ENCODE results near the gene HACD1. TPM values are rescaled to one million over a fixed set of nuclear protein-coding genes. Genes with fewer than 3 reads are reported as not detected.

The HACD1 gene
- total RNA-seq (23.1 and 37.7 TPM in 2 replicates), polyA plus RNA-seq (29.6 and 53.4 TPM in 2 replicates), polyA minus RNA-seq (ENCODE audit: low replicate concordance) (7.6 and 7.7 TPM in 2 replicates)
- 37.6 and 60.0 TPM in 2 replicates for polyA plus RNA-seq (2012)

DNA sequence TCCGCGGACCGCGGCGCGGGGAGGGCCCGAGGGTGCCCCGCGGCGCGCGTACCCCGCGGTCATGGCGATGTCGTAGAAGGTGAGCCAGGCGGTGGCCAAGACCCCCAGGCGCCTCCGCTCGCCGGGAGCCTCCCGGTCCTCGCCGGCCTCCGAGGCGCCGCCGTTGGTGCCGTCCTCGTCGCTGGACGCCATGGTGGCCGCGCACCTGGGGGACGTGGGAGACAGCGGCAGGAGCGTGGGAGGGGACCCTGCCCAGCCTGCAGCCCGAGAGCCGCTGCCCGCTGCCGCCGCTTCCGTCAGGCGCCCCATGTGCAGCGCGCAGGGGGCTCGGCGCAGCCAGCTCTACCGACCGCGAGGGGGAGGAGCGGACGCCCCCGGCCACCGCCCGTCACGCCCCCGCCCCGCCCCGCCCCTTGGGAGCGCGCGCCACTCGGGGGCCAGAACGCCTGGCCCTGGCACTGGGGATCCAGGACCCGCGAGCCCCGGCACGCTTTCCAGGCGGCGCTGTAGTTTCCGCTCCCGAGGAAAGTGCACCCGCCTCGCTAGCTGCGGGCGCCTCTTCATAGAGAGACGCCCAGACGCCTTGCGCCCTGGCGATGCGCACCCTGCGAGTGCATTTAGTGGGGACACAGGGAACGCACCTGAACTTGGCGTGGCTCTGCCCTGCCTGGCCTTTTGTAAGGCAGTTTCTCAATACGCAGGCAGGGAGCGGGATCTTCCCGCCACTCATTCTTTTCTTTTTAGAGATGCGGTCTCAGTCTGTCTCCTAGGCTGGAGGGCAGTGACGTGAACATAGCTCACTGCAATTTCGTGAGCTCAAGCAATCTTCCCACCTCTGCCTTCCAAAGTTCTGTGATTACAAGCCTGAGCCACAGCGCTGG is at the start of gene HACD1:
HACD1 (minus strand) TSS at position 344 of the 881 bp plus-strand sequence; CDS start at position 309, 35 bp downstream.
- no peak for TF ChIP-seq EZH2 (IDR thresholded peaks at IDR 0.05; ENCODE audit: low read length, missing control alignments)
- TF ChIP-seq CTCF (conservative IDR thresholded peaks at IDR 0.05 in 1 of 2, IDR thresholded peaks at IDR 0.05 in 1 of 2; ENCODE audit: low read depth in 1 of 2, low read length in 2 of 2): peak in 1 of 2 donors; percentile 23

GRCh38 chr10:17665747-17666146 is 48.6 kb upstream of the HACD1 start:
- H2AFZ ChIP-seq (ENCODE audit: low read length): no peak overlapping the region
- no peak overlapping the region for H3K9ac ChIP-seq (ENCODE audit: insufficient read depth, low read length)
- no peaks in the 10 kb centered on the region for H3K9me3 ChIP-seq (ENCODE audit: control insufficient read depth, insufficient read depth, low read depth, low read length)
- H3K27ac ChIP-seq (ENCODE audit: insufficient read depth, low read length): peak overlapping the region; percentile 76
- H3K79me2 ChIP-seq (ENCODE audit: control insufficient read depth, insufficient read depth, low read length): peaks cover 48% of the 10 kb centered on the region
- no peaks in the 10 kb centered on the region for H3K27me3 ChIP-seq (ENCODE audit: control insufficient read depth, insufficient read depth, low read length)
- H3K36me3 ChIP-seq (ENCODE audit: control insufficient read depth, insufficient read depth, low read length): no peaks in the 10 kb centered on the region
- TF ChIP-seq EZH2 (IDR thresholded peaks at IDR 0.05; ENCODE audit: low read length, missing control alignments) (no peak), CTCF (conservative IDR thresholded peaks at IDR 0.05 in 1 of 2, IDR thresholded peaks at IDR 0.05 in 1 of 2; ENCODE audit: low read depth in 1 of 2, low read length in 2 of 2) (no peak)
- H3K4me2 ChIP-seq (ENCODE audit: extremely low read depth, insufficient read depth, low read length): peak overlapping the region; percentile 78
- DNase-seq (ENCODE audit: low read depth in 2 of 2): peak; percentile 92 to 96
- H3K4me1 ChIP-seq (ENCODE audit: control insufficient read depth, extremely low read depth, insufficient read depth, low read length): peaks cover 3% of the 10 kb centered on the region
- no peaks in the 10 kb centered on the region for H4K20me1 ChIP-seq (ENCODE audit: control insufficient read depth, extremely low read depth, insufficient read depth, low read length)
- H3K4me3 ChIP-seq (replicated peaks in 1 of 4; ENCODE audit: control extremely low read depth in 1 of 4, insufficient read depth in 1 of 4, low read depth in 3 of 4, low read length in 4 of 4): no peak overlapping the region

More for the DNA sequence above, at the start of gene HACD1:
- Histone ChIP-seq H4K20me1 (ENCODE audit: control insufficient read depth, extremely low read depth, insufficient read depth, low read length) (no peaks in the 10 kb centered on the region), H3K4me2 (ENCODE audit: extremely low read depth, insufficient read depth, low read length) (peak within 1 kb of the TSS; percentile 91), H3K4me1 (ENCODE audit: control insufficient read depth, extremely low read depth, insufficient read depth, low read length) (no peaks in the 10 kb centered on the region), H3K36me3 (ENCODE audit: control insufficient read depth, insufficient read depth, low read length) (no peaks in the 10 kb centered on the region), H3K9me3 (ENCODE audit: control insufficient read depth, insufficient read depth, low read depth, low read length) (no peaks in the 10 kb centered on the region), H3K27ac (ENCODE audit: insufficient read depth, low read length) (peak within 1 kb of the TSS; percentile 54), H3K9ac (ENCODE audit: insufficient read depth, low read length) (peak within 1 kb of the TSS; percentile 69), H2AFZ (ENCODE audit: low read length) (peak within 1 kb of the TSS; percentile 95), H3K79me2 (ENCODE audit: control insufficient read depth, insufficient read depth, low read length) (no peaks in the 10 kb centered on the region), H3K27me3 (ENCODE audit: control insufficient read depth, insufficient read depth, low read length) (no peaks in the 10 kb centered on the region), H3K4me3 (replicated peaks in 1 of 4; ENCODE audit: control extremely low read depth in 1 of 4, insufficient read depth in 1 of 4, low read depth in 3 of 4, low read length in 4 of 4) (peak within 1 kb of the TSS; percentile 57 to 80 (median 67))
- peak; percentile 59 to 72 for DNase-seq (ENCODE audit: low read depth in 2 of 2)

GRCh38 chr10:17663450-17663849 is 46.3 kb upstream of the HACD1 start:
- no peak for DNase-seq (ENCODE audit: low read depth in 2 of 2)
- no peak overlapping the region for H2AFZ ChIP-seq (ENCODE audit: low read length)
- TF ChIP-seq EZH2 (IDR thresholded peaks at IDR 0.05; ENCODE audit: low read length, missing control alignments) (no peak), CTCF (conservative IDR thresholded peaks at IDR 0.05 in 1 of 2, IDR thresholded peaks at IDR 0.05 in 1 of 2; ENCODE audit: low read depth in 1 of 2, low read length in 2 of 2) (no peak)
- H3K36me3 ChIP-seq (ENCODE audit: control insufficient read depth, insufficient read depth, low read length): no peaks in the 10 kb centered on the region
- H3K9me3 ChIP-seq (ENCODE audit: control insufficient read depth, insufficient read depth, low read depth, low read length): no peaks in the 10 kb centered on the region
- H4K20me1 ChIP-seq (ENCODE audit: control insufficient read depth, extremely low read depth, insufficient read depth, low read length): no peaks in the 10 kb centered on the region
- H3K79me2 ChIP-seq (ENCODE audit: control insufficient read depth, insufficient read depth, low read length): peaks cover 46% of the 10 kb centered on the region
- no peaks in the 10 kb centered on the region for H3K27me3 ChIP-seq (ENCODE audit: control insufficient read depth, insufficient read depth, low read length)
- H3K4me1 ChIP-seq (ENCODE audit: control insufficient read depth, extremely low read depth, insufficient read depth, low read length): peaks cover 3% of the 10 kb centered on the region
- no peak overlapping the region for H3K4me3 ChIP-seq (replicated peaks in 1 of 4; ENCODE audit: control extremely low read depth in 1 of 4, insufficient read depth in 1 of 4, low read depth in 3 of 4, low read length in 4 of 4)
- H3K9ac ChIP-seq (ENCODE audit: insufficient read depth, low read length): no peak overlapping the region
- H3K4me2 ChIP-seq (ENCODE audit: extremely low read depth, insufficient read depth, low read length): no peak overlapping the region
- H3K27ac ChIP-seq (ENCODE audit: insufficient read depth, low read length): no peak overlapping the region

All from fibroblast of lung (primary cell).